NCI-H2081 treated with DMSO at 0.1 percent for 48 hours (cell line): Measurements from ENCODE around the gene CRADD.
"Not testable (repeated sequence)": the region's sequence is repeated elsewhere in the genome, so short reads cannot be mapped to it uniquely, and the experiment has no call there.

Experiments used
- DNase-seq: peaks from one replicate; lab custom pipeline; 2025; lab: John Stamatoyannopoulos, UW

CRADD gene

GRCh38 chr12:93784339-93785086 lies 107.3 kb downstream of the CRADD start:
- no peak for DNase-seq

GRCh38 chr12:93785249-93786010 lies 108.3 kb downstream of the CRADD start:
- no peak for DNase-seq

- no peak for DNase-seq
Observed at GRCh38 chr12:93786656-93787397, 109.7 kb downstream of the CRADD start.

- DNase-seq, result no peak
Observed at GRCh38 chr12:93788853-93789252, 111.7 kb downstream of the CRADD start.

DNA sequence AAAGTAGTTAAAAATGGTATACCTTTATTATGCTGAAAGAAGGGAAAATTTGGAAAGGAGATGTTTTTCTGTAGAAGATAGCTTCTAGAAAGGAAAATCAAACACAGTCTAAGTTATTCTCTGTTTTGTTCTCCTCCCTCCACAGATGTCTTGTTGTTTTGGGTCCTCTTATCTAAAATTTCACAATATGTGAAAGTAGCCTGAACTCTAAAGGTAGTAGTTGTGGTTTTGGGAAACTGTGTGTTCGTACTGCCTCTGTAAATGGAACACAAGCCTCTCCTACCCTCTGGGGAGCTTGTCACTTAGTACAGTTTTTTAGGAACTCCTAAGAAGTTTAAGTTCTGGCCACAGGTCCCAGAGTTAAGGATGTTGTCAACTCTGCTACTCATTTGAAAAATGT lies 112.6 kb downstream of the CRADD start:
- DNase-seq, result no peak

GRCh38 chr12:93790472-93791152 lies 113.4 kb downstream of the CRADD start:
- no peak for DNase-seq

GRCh38 chr12:93793007-93793406 lies 115.8 kb downstream of the CRADD start:
- no peak for DNase-seq

DNA sequence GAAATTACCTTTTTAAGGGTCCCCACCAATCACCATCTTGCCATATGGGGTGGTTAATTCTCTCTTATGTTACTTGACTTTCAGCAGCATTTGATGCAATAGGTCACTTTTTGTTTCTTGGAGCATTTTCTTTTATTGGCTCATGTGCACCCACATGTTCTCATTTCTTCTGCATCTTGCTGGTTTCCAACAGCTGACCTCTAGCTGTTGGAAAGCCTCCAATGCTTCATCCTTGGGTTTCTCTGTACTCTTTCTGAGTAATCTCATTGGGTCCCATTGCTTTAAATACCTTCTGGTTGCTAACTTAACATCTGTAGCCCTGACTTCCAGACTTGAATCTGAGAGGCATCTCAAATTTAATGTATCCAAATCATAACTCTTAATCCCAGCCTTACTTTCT lies 116.8 kb downstream of the CRADD start:
- DNase-seq, result no peak

- DNase-seq, result no peak
Observed at GRCh38 chr12:93794738-93795137, 117.6 kb downstream of the CRADD start.

GRCh38 chr12:93795352-93795751 lies 118.2 kb downstream of the CRADD start:
- no peak for DNase-seq

DNA sequence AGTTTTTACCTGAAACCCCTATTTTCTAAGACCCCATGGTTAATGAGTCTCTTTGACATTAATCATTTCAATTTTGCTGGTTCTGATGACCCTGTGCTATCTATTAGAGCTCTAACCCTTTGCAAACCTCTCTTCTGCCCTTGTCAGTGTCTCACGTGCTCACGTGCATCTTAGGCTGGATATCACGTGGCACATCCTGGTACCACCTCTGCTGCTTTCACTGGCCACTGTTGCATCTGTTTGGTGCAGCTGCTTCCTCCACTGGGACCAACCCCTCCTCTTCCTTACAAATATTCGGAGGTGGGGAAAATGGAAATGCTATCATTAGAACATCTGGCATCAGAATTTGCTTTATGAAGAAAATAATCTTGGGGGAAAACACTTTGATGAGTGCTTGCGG lies 119.6 kb downstream of the CRADD start:
- no peak for DNase-seq

DNA sequence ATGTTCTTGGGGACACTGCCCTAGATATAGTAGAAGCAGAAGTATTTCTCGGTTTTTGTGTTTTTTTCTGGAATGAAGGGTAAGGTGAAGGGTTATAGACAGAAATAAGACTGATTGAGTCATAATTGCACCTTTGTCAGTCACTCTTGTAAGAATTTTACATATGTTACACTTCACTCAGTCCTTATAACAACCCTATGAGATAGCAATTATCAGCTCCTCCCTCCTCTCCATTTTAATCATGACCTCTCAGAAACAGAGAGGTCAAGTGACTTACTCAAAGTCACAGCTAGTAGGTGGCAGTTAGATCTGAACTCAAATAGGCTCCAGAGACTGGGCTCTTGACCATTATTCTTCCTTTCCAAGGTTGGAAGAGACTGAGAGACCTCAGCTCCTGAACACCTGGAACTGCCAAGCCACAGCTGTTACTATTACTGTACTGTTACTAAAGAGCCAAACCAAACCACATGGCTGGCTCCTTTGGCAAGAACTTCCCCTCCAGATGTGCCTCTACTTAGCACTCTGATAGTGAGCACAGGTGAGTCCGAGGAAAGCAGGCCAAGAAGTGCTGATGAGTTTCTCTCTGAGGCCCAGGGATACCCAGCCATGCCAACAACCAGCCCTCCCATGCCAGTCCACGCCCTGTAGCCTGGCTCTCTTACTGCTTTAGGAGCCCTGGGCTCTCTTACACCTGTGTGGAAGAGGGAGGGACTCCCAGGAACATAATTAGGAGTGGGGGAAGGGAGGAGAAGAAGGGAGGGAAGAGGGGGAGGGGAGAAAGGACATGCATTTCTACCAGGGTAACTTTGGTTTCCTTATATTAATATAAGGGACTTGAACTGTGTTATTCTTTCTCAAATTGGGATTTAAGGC lies 121.3 kb downstream of the CRADD start:
- no peak for DNase-seq

DNA sequence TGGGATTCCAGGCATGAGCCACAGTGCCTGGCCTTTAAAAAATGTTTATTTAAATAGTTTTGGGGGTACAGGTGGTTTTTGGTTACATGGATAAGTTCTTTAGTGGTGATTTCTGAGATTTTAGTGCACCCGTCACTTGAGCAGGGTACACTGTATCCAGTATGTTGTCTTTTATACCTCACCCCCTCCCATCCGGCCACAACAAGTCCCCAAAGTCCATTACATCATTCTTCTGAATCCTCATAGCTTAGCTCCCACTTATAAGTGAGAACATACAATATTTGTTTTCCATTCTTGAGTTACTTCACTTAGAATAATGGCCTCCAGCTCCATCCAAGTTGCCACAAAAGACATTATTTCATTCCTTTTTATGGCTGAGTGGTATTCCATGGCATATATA lies 124.5 kb downstream of the CRADD start:
- DNase-seq, result not testable (repeated sequence)

DNA sequence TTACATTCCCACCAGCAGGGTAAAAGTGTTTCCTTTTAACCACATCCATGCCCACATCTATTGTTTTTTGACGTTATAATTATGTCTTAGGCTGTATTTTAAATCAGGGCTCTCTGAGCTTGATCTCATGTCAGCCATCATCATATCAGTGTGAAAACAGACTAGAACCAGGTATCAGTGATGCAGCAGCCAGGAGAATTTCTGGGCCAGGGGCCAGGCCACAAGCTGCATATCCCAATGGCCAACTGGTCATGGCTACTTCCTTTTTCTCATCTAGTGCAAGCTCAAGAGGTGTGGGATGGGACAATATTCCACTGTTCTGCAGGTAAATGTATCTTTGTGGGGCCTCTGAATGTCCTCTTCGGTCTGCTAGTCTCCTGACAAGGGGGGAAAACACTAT lies 125.1 kb downstream of the CRADD start:
- no peak for DNase-seq

DNA sequence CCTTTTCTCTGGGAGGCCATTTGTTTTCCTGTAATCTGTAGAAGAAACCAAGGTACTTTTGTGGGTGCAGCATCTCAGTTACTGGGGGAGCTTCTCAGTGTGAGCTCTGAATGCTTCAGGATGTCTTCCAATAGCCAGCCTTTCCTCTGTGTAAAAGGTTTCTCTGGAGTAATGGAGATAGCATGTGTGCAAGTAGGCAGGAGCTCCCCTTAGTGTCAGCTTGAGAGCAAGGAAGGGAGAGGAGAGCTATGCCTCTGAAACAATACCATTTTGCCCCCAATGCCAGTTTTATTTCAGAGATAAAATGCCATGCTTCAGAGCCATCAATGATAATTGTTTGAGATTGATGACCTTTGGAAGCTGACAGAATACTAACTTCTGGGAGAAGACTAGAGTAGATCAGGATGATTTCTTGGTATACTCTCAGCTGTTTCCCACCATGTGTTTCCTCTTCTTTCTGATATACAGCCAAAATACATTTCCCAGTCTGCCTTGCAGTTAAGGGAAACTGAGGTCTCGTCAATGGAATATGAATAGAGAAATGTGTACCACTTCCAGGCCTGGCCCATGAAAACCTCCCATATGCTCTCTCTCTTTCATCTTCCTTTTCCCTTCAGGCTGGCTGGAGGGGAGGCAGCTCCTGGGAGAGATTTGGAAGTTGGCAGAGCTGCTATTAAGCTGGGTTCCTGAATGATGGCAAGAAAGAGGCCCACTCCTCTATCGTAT lies 125.7 kb downstream of the CRADD start:
- DNase-seq, result no peak

DNA sequence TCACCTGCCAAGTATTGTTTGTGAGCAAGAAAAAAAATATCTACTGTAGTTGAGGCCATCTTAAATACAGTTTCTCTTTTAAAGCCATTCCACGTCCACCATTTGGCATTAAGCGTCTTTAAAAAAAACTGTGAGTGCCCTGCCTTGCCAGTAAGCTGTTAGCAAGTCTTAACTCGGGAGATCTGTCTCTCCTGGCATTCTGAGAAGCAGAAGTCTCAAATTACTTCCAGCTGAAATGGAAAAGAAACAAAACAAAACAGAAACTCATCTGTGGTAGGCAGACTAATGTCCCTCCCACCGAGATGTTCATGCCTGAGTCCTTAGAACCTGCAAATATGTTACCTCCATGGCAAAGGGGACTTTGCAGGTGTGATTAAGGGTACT lies 126.2 kb downstream of the CRADD start:
- no peak for DNase-seq

DNA sequence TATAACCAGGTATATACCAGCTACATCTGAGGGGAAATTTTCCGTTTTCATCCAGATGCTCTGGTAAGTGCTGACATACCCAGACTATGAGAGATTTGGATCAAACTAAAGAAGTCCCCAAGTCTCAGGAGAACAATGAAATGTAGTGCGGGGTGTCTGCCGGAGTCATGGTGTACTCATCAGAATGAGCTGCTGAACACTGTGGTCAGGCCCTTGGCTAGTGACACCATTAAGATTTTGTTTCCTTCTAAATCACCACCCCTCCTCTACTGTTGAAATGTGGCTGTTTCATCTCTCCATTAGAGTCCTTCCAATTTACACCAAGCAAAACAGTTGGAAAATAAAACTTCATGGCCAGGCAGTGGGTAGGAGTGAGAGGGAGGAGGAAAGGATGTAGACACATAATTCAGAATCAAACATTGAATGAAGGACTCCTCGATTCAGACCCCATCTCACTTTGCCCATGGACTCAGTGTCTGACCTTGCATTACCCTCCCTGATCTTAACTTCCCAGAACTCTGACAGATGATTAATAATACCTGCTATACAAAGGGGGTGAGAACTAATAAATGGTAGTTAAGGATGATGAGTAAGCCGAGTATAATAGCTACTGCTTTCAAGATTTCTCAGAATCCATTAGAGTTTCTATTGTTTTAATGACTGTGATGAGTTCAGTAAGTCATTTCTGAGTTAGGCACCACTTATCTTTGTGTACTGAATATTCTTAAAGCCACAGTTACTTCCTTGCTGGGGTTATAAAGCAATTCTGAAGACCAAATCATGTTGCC lies 127.4 kb downstream of the CRADD start:
- DNase-seq, result no peak

DNA sequence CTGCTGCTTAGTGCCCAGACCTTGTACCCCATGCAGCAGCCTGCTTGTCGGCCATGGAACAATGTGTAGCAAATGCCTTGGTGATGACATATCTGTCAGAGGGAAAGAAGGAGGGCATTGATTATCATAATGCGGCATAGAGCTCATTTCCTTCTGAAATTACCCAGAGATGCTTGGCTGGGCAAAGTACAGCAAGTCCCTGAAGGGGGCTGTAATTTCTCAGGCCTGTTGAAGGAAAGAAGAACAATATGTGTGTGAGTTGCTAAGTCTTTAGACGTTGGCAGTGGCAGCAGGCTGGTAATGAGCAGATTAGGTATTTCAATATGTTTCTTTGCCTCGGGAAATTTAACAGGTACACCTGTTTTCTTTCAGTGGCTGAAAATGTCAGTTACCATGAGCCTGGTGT lies 128.6 kb downstream of the CRADD start:
- DNase-seq, result no peak

DNA sequence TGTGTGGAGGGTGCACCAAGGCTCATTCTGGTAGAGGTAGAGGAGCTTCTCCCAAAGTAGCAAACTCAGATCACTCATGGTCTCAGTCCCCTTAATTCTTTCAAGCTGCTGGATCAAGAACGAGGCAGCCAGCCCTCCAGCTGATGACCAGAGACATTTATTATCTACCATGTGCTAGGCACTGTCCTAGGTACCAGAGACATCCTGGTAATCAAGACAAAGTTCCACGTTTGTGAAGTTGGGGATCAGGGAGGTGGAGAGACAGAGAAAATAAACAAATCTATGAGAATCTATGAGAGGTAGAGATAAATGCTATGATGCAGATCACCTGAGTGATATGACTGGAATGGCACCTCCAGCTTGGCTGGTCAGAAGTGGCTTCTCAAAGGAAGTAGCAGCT lies 130.2 kb downstream of the CRADD start:
- no peak for DNase-seq
